ENCODE data around the gene TOX2.

Gene TOX2

GRCh38 chr20:43974695-43975094 is 60.0 kb downstream of the TOX2 start:
- no peak for DNase-seq (ENCODE audit: extremely low read depth in 1 of 2, low read depth in 1 of 2)

GRCh38 chr20:43975096-43975768 is 60.6 kb downstream of the TOX2 start:
- DNase-seq (ENCODE audit: extremely low read depth in 1 of 2, low read depth in 1 of 2): no peak

- no peak for DNase-seq (ENCODE audit: extremely low read depth in 1 of 2, low read depth in 1 of 2)
Measured at GRCh38 chr20:43976547-43976946, 61.9 kb downstream of the TOX2 start.

GRCh38 chr20:43977252-43977651 is 62.6 kb downstream of the TOX2 start:
- DNase-seq (ENCODE audit: extremely low read depth in 1 of 2, low read depth in 1 of 2): no peak

GRCh38 chr20:43977962-43978361 is 63.3 kb downstream of the TOX2 start:
- DNase-seq (ENCODE audit: extremely low read depth in 1 of 2, low read depth in 1 of 2): no peak

GRCh38 chr20:43979576-43980105 is 65.0 kb downstream of the TOX2 start:
- no peak for DNase-seq (ENCODE audit: extremely low read depth in 1 of 2, low read depth in 1 of 2)

GRCh38 chr20:43981540-43981939 is 66.9 kb downstream of the TOX2 start:
- no peak for DNase-seq (ENCODE audit: extremely low read depth in 1 of 2, low read depth in 1 of 2)

GRCh38 chr20:43982016-43982415 is 67.4 kb downstream of the TOX2 start:
- no peak for DNase-seq (ENCODE audit: extremely low read depth in 1 of 2, low read depth in 1 of 2)

- DNase-seq (ENCODE audit: extremely low read depth in 1 of 2, low read depth in 1 of 2): no peak
Measured at GRCh38 chr20:43982886-43983285, 68.2 kb downstream of the TOX2 start.

GRCh38 chr20:43983359-43983758 is 68.7 kb downstream of the TOX2 start:
- DNase-seq (ENCODE audit: extremely low read depth in 1 of 2, low read depth in 1 of 2): no peak

- DNase-seq (ENCODE audit: extremely low read depth in 1 of 2, low read depth in 1 of 2): no peak
Measured at GRCh38 chr20:43983904-43984361, 69.3 kb downstream of the TOX2 start.

- DNase-seq (ENCODE audit: extremely low read depth in 1 of 2, low read depth in 1 of 2): no peak
Measured at GRCh38 chr20:43984587-43984986, 69.9 kb downstream of the TOX2 start.

- no peak for DNase-seq (ENCODE audit: extremely low read depth in 1 of 2, low read depth in 1 of 2)
Measured at GRCh38 chr20:43985121-43985520, 70.5 kb downstream of the TOX2 start.

GRCh38 chr20:43985608-43986316 is 71.1 kb downstream of the TOX2 start:
- DNase-seq (ENCODE audit: extremely low read depth in 1 of 2, low read depth in 1 of 2): no peak

- DNase-seq (ENCODE audit: extremely low read depth in 1 of 2, low read depth in 1 of 2): no peak
Measured at GRCh38 chr20:43987018-43987417, 72.4 kb downstream of the TOX2 start.

- no peak for DNase-seq (ENCODE audit: extremely low read depth in 1 of 2, low read depth in 1 of 2)
Measured at GRCh38 chr20:43987531-43987930, 72.9 kb downstream of the TOX2 start.

GRCh38 chr20:43988451-43988850 is 73.8 kb downstream of the TOX2 start:
- no peak for DNase-seq (ENCODE audit: extremely low read depth in 1 of 2, low read depth in 1 of 2)

GRCh38 chr20:43988867-43989266 is 74.2 kb downstream of the TOX2 start:
- no peak for DNase-seq (ENCODE audit: extremely low read depth in 1 of 2, low read depth in 1 of 2)

GRCh38 chr20:43991261-43991660 is 76.6 kb downstream of the TOX2 start:
- DNase-seq (ENCODE audit: extremely low read depth in 1 of 2, low read depth in 1 of 2): no peak

- no peak for DNase-seq (ENCODE audit: extremely low read depth in 1 of 2, low read depth in 1 of 2)
Measured at GRCh38 chr20:43991982-43992381, 77.3 kb downstream of the TOX2 start.

GRCh38 chr20:43992885-43993284 is 78.2 kb downstream of the TOX2 start:
- DNase-seq (ENCODE audit: extremely low read depth in 1 of 2, low read depth in 1 of 2): no peak

GRCh38 chr20:43993560-43993959 is 78.9 kb downstream of the TOX2 start:
- DNase-seq (ENCODE audit: extremely low read depth in 1 of 2, low read depth in 1 of 2): no peak

Measured in activated CD8-positive, alpha-beta memory T cell treated with anti-CD3 and anti-CD28 coated beads for 1 hour (primary cell).